Stimulated activated naive B cell treated with anti-CD40 and anti-IgM and Interleukin-4, amounts not matched to agents 10 μg/mL and 1 μg/mL and 100 μg/mL, for 72 hours (primary cell): ENCODE data around the gene LASP1NB.
A peak's percentile ranks its signal among the peaks of the same experiment; 100 is the strongest.

Experiments used
- ATAC-seq, 2 donors: fragments of 150-1000 bp; cut with Tn5 transposase; replicated peaks; 2 replicates each; pipeline ENCODE4 v1.10.0; 2021; ENCODE audit warnings: moderate library complexity in 1 of 2
- DNase-seq: peaks from one replicate; pipeline ENCODE4 v3.0.0; 2021
- H3K27ac Mint-ChIP-seq: one replicate; pipeline ENCODE4 v1.8.0; 2022; ENCODE audit warnings: mild to moderate bottlenecking, mixed read lengths
- H3K27me3 Mint-ChIP-seq, 2 donors: one replicate each; pipeline ENCODE4 v1.8.0; 2022; ENCODE audit warnings: mixed read lengths in 2 of 2
- H3K36me3 Mint-ChIP-seq, 2 donors: one replicate each; pipeline ENCODE4 v1.8.0; 2022; ENCODE audit warnings: mixed read lengths in 2 of 2, mild to moderate bottlenecking in 1 of 2
- H3K4me1 Mint-ChIP-seq, 2 donors: one replicate each; pipeline ENCODE4 v1.8.0; 2022; ENCODE audit warnings: mixed read lengths in 2 of 2, mild to moderate bottlenecking in 1 of 2
- H3K4me3 Mint-ChIP-seq, 2 donors: one replicate each; pipeline ENCODE4 v1.8.0; 2022; ENCODE audit warnings: mild to moderate bottlenecking in 2 of 2, mixed read lengths in 2 of 2, moderate library complexity in 1 of 2
- H3K9me3 Mint-ChIP-seq, 2 donors: one replicate each; pipeline ENCODE4 v1.8.0; 2022; ENCODE audit warnings: mixed read lengths in 2 of 2, mild to moderate bottlenecking in 1 of 2

LASP1NB gene

DNA sequence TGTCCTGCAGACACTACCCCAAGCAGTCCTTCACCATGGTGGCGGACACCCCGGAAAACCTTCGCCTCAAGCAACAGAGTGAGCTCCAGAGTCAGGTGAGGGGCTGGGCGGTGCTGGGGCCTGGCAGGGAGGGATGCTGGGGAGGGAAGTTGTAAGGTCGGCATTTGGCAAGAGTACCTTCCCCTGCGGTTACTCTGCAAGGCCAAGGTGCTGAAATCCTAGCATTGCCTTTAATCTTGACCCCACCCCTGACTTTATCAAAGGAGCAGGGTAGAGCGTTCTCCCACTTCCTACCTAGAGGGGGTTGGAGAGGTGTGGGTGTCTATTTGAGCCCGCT lies 35.0 kb upstream of the LASP1NB start:
- DNase-seq = no peak
- ATAC-seq = no peak

GRCh38 chr17:38891441-38891840 lies 34.0 kb upstream of the LASP1NB start:
- ATAC-seq (peak; percentile 72 to 78), DNase-seq (no peak)
- no peak overlapping the region for H3K4me3 Mint-ChIP-seq
- peaks cover 27 to 60% of the 10 kb centered on the region in 2 donors for H3K4me1 Mint-ChIP-seq
- no peaks in the 10 kb centered on the region for H3K9me3 Mint-ChIP-seq
- peak overlapping the region; percentile 79 for H3K27ac Mint-ChIP-seq
- no peaks in the 10 kb centered on the region for H3K27me3 Mint-ChIP-seq
- H3K36me3 Mint-ChIP-seq = peaks cover 29 to 59% of the 10 kb centered on the region in 2 donors

More for the DNA sequence above, 35.0 kb upstream of the LASP1NB start:
- Mint-ChIP-seq H3K9me3 (no peaks in the 10 kb centered on the region), H3K27me3 (no peaks in the 10 kb centered on the region), H3K4me3 (no peak overlapping the region), H3K4me1 (peaks cover 33 to 65% of the 10 kb centered on the region in 2 donors), H3K36me3 (peaks cover 34 to 60% of the 10 kb centered on the region in 2 donors), H3K27ac (peak overlapping the region; percentile 10)

DNA sequence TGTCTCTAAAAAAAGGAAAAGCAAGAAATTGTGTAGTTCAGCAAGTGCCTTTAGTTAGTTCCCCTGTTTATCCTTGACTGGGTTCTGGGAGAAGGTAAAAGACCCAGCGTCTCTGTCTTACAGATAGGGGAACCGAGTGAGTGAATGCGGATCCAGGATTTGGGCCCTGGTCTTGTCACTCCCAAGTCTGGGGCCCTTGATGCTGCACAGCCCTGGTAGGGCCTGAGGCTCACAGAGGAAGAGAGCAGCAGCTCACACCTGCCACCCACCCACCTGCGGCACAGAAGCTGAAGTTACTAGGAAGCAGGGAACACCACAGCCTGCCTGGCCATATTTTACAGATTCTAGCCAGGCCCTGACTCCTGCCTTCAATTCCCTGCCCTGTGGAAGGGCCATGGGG lies 33.3 kb upstream of the LASP1NB start:
- H3K36me3 Mint-ChIP-seq = peaks cover 29 to 64% of the 10 kb centered on the region in 2 donors
- H3K27ac Mint-ChIP-seq = peak overlapping the region; percentile 79
- H3K4me3 Mint-ChIP-seq = peak overlapping the region in 1 of 2 donors; percentile 25
- DNase-seq = no peak
- peak; percentile 64 to 69 for ATAC-seq
- H3K27me3 Mint-ChIP-seq = no peaks in the 10 kb centered on the region
- peaks cover 27 to 61% of the 10 kb centered on the region in 2 donors for H3K4me1 Mint-ChIP-seq
- H3K9me3 Mint-ChIP-seq = no peaks in the 10 kb centered on the region

DNA sequence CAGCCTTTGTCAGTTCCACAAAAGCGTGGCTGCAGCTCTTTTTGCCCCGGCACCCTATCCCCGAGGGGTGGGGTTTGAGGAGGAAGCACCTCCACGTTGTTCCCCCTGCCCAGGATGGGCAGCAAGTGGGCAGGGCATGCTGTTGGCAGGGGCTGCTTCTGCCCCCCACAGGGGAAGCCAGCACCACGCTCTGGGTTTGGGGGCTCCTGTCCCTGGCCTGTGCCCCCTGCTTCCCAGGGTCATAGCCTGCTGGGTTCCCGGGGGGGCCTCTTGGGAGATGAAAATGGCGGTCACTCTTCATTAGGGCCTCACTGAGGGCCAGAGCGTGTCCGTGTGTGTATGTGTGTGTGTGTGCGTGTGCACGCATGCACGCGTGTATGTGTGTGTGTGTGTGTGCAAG lies 32.8 kb upstream of the LASP1NB start:
- DNase-seq (no peak), ATAC-seq (no peak)
- Mint-ChIP-seq H3K9me3 (no peaks in the 10 kb centered on the region), H3K4me3 (no peak overlapping the region), H3K36me3 (peaks cover 29 to 68% of the 10 kb centered on the region in 2 donors), H3K4me1 (peaks cover 29 to 66% of the 10 kb centered on the region in 2 donors), H3K27ac (peak overlapping the region; percentile 81), H3K27me3 (no peaks in the 10 kb centered on the region)

GRCh38 chr17:38893113-38893512 lies 32.3 kb upstream of the LASP1NB start:
- H3K4me1 Mint-ChIP-seq = peaks cover 34 to 71% of the 10 kb centered on the region in 2 donors
- H3K27me3 Mint-ChIP-seq = no peaks in the 10 kb centered on the region
- no peak for ATAC-seq
- no peak for DNase-seq
- H3K36me3 Mint-ChIP-seq = peaks cover 29 to 70% of the 10 kb centered on the region in 2 donors
- H3K9me3 Mint-ChIP-seq = no peaks in the 10 kb centered on the region
- no peak overlapping the region for H3K27ac Mint-ChIP-seq
- H3K4me3 Mint-ChIP-seq = no peak overlapping the region

GRCh38 chr17:38893607-38894006 lies 31.8 kb upstream of the LASP1NB start:
- DNase-seq (no peak), ATAC-seq (no peak)
- Mint-ChIP-seq H3K27ac (peak overlapping the region; percentile 84), H3K4me3 (no peak overlapping the region), H3K9me3 (no peaks in the 10 kb centered on the region), H3K4me1 (peaks cover 39 to 73% of the 10 kb centered on the region in 2 donors), H3K36me3 (peaks cover 29 to 72% of the 10 kb centered on the region in 2 donors), H3K27me3 (no peaks in the 10 kb centered on the region)

- DNase-seq (no peak), ATAC-seq (no peak)
- H3K27me3 Mint-ChIP-seq = no peaks in the 10 kb centered on the region
- H3K4me3 Mint-ChIP-seq = no peak overlapping the region
- H3K36me3 Mint-ChIP-seq = peaks cover 30 to 72% of the 10 kb centered on the region in 2 donors
- peak overlapping the region; percentile 42 for H3K27ac Mint-ChIP-seq
- H3K9me3 Mint-ChIP-seq = no peaks in the 10 kb centered on the region
- peaks cover 46 to 76% of the 10 kb centered on the region in 2 donors for H3K4me1 Mint-ChIP-seq
These were observed 31.1 kb upstream of the LASP1NB start for GRCh38 chr17:38894276-38894675.

- peaks cover 27 to 70% of the 10 kb centered on the region in 2 donors for H3K36me3 Mint-ChIP-seq
- DNase-seq (no peak), ATAC-seq (no peak)
- H3K9me3 Mint-ChIP-seq = no peaks in the 10 kb centered on the region
- no peaks in the 10 kb centered on the region for H3K27me3 Mint-ChIP-seq
- H3K4me1 Mint-ChIP-seq = peaks cover 44 to 75% of the 10 kb centered on the region in 2 donors
- H3K4me3 Mint-ChIP-seq = no peak overlapping the region
- peak overlapping the region; percentile 81 for H3K27ac Mint-ChIP-seq
These were observed 29.0 kb upstream of the LASP1NB start for GRCh38 chr17:38896346-38896954.

DNA sequence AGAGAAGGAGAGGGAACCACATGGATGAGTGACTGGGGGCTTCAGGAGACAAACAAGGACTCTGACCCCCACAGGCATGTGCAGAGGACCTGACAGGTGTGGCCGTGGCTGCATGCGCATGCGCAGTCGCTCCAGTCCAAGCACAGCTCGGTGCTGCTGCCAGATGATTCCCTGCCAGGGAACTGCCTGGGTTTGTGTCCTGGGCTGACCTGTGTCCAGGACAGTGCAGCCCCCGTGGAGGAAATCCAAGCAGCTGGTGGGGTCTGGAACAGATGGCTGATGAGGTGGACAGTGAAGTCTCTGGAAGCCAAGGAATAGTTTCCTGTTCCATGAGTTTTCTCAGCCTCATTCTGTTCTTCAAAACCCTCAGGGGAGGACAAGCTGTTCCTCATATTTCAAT lies 28.2 kb upstream of the LASP1NB start:
- Mint-ChIP-seq H3K27ac (peak overlapping the region; percentile 99), H3K36me3 (peaks cover 27 to 63% of the 10 kb centered on the region in 2 donors), H3K4me1 (peaks cover 38 to 68% of the 10 kb centered on the region in 2 donors), H3K27me3 (no peaks in the 10 kb centered on the region), H3K4me3 (no peak overlapping the region), H3K9me3 (no peaks in the 10 kb centered on the region)
- DNase-seq = no peak
- ATAC-seq = no peak

DNA sequence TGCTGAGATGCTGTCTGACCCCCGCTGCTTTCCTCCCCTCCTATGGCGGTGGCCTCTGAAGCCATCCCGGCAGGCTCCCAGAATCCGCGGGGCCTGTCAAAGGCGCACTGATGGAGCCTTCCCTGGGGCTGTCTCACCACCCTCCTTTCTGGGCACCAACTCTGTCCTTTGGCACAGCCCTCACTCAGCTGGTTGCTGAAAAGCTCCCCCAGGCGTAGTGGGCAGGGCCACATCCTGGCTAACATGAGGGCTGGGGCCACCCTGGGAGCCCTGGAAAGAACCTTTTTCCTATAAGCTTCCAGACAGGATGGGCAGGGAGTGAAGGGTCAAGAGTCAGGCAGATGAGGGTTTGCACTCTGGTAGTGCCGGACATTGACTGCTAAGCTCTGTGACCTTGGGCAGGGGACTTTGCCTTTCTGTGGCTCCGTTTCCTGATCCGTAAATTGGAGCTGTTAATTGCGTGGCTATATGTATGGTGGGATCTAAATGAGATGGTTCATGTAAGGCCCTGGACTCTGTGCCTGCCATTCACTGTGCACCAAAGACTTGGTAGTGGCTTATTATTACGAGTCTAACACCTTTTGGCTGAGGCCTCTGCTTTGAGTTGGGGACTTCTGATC lies 27.6 kb upstream of the LASP1NB start:
- Mint-ChIP-seq H3K4me1 (peaks cover 35 to 62% of the 10 kb centered on the region in 2 donors), H3K27me3 (no peaks in the 10 kb centered on the region), H3K4me3 (peak overlapping the region; percentile 67 to 75), H3K36me3 (peaks cover 22 to 58% of the 10 kb centered on the region in 2 donors), H3K9me3 (no peaks in the 10 kb centered on the region), H3K27ac (peak overlapping the region; percentile 99)
- DNase-seq = no peak
- ATAC-seq = no peak

DNA sequence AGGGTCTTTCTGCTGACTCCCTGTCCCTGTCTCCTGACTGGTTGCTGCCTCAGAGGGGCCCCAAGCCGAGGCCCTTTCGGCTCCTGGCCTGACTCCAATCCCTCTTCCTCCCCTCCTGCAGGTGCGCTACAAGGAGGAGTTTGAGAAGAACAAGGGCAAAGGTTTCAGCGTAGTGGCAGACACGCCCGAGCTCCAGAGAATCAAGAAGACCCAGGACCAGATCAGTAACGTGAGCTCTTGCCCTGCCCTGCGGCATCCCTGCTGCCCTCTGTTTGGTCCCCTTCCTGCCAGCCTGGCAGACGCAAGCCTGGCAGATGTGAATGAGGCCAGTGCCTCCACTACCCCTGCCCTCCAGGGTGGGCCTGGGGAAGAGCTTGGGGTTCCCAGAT lies 27.1 kb upstream of the LASP1NB start:
- H3K4me1 Mint-ChIP-seq = peaks cover 34 to 65% of the 10 kb centered on the region in 2 donors
- H3K36me3 Mint-ChIP-seq = peaks cover 25 to 62% of the 10 kb centered on the region in 2 donors
- H3K4me3 Mint-ChIP-seq = peak overlapping the region; percentile 67 to 75
- no peaks in the 10 kb centered on the region for H3K9me3 Mint-ChIP-seq
- ATAC-seq (peak; percentile 27 to 32), DNase-seq (no peak)
- peak overlapping the region; percentile 99 for H3K27ac Mint-ChIP-seq
- no peaks in the 10 kb centered on the region for H3K27me3 Mint-ChIP-seq

DNA sequence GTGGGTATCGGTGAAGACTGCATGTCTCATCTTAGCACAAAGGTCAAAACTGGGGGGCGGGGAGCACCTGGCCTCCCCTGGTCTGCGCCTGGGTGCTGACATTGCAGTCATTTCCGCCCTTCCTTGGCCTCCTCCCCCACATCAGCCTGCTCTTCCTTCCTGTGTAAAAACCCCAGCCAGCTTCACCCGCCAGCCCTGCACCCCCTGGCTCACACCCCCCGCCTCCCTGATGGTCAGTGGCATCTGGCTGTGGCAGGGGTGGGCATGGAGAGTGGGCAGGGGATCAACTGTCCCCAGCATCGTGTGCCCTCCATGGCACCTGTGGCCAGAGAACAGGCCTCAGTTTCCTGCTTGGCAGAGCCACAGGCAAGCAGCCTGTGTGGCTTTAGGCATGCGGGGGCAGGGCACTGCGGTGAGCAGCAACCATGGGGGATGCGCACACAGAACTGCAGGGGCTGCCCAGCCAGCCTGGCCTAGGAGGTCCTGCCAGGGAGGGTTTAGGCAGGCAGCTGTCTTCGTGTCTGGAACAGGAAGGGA lies 26.5 kb upstream of the LASP1NB start:
- Mint-ChIP-seq H3K4me3 (peak overlapping the region; percentile 67 to 75), H3K4me1 (peaks cover 36 to 64% of the 10 kb centered on the region in 2 donors), H3K27me3 (no peaks in the 10 kb centered on the region), H3K36me3 (peaks cover 28 to 65% of the 10 kb centered on the region in 2 donors), H3K9me3 (no peaks in the 10 kb centered on the region), H3K27ac (peak overlapping the region; percentile 99)
- DNase-seq = peak; percentile 86
- ATAC-seq = peak; percentile 92

- peaks cover 28 to 64% of the 10 kb centered on the region in 2 donors for H3K36me3 Mint-ChIP-seq
- peak; percentile 7 to 16 for ATAC-seq
- H3K27me3 Mint-ChIP-seq = no peaks in the 10 kb centered on the region
- peaks cover 34 to 59% of the 10 kb centered on the region in 2 donors for H3K4me1 Mint-ChIP-seq
- peak overlapping the region; percentile 99 for H3K27ac Mint-ChIP-seq
- DNase-seq = no peak
- peak overlapping the region; percentile 67 to 75 for H3K4me3 Mint-ChIP-seq
- H3K9me3 Mint-ChIP-seq = no peaks in the 10 kb centered on the region
These were observed 26.0 kb upstream of the LASP1NB start for GRCh38 chr17:38899421-38899820.

- H3K9me3 Mint-ChIP-seq = no peaks in the 10 kb centered on the region
These were observed 24.3 kb upstream of the LASP1NB start for GRCh38 chr17:38900978-38901656.

More at GRCh38 chr17:38900978-38901656, 24.3 kb upstream of the LASP1NB start:
- Mint-ChIP-seq H3K4me1 (peaks cover 42 to 67% of the 10 kb centered on the region in 2 donors), H3K27me3 (no peaks in the 10 kb centered on the region), H3K27ac (peak overlapping the region; percentile 59), H3K36me3 (peaks cover 32 to 70% of the 10 kb centered on the region in 2 donors), H3K4me3 (no peak overlapping the region)
- DNase-seq (no peak), ATAC-seq (no peak)
